AG08395 (cell line): ENCODE data around the gene PXN.

ENCODE experiments used
- DNase-seq: peaks from one replicate; pipeline ENCODE4 v3.0.0; 2012; ENCODE audit warnings: mixed read lengths, low spot score

Gene PXN

DNA sequence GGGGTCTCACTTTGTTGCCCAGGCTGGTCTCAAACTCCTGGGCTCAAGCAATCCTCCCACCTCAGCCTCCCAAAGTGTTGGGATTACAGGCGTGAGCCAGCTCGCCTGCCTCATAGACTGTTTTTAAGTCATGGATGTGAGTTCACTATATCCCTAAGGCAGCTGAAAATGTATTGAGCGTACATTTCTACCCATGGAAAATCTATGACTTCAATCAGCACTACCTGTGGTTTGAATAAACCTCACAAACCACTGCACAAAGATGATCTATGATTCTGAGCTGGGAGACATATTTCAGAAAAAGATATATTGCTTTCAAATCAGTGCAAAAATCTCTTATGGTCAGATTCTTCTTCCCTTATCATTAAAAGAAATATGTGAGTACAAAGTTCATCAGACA lies 93.5 kb downstream of the PXN start:
- no peak for DNase-seq

DNA sequence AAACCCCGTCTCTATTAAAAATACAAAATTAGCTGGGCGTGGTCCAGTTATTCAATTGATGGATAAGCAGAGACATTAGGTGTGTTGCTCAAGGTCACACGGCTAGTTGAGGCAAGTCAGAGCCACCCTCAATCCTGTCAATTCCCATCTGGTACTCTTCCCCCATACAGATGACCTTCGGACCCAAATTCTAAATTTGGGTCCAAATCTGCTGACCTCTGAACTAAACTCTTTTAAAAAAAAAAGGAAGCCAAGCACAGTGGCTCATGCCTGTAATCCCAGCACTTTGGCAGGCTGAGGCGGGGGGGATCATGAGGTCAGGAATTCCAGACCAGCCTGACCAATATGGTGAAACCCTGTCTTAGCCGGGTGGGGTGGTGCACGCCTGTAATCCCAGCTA lies 94.9 kb downstream of the PXN start:
- no peak for DNase-seq

DNA sequence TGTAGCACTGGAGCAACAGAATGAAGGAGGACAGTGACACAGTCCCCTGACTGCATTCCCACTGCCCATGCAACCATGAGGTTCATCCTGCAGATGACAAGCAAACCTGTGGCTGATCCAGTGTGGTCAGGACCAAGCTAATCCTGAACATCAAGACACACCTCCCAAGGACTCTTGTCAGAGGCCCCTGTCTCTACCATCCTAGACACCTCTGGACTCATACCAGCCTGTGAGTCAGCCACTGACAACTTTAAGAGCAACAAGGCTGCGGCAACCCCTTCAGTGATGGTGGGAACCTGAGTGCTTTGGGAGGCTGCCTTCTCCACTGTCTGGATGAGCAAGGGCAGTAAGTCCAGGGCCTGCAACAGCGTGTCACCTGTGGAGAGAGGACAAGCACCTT lies 95.6 kb downstream of the PXN start:
- no peak for DNase-seq

- DNase-seq: no peak
Measured at GRCh38 chr12:120168337-120168736, 97.2 kb downstream of the PXN start.

- no peak for DNase-seq
Measured at GRCh38 chr12:120167529-120168095, 97.9 kb downstream of the PXN start.

- no peak for DNase-seq
Measured at GRCh38 chr12:120164293-120164692, 101.2 kb downstream of the PXN start.

DNA sequence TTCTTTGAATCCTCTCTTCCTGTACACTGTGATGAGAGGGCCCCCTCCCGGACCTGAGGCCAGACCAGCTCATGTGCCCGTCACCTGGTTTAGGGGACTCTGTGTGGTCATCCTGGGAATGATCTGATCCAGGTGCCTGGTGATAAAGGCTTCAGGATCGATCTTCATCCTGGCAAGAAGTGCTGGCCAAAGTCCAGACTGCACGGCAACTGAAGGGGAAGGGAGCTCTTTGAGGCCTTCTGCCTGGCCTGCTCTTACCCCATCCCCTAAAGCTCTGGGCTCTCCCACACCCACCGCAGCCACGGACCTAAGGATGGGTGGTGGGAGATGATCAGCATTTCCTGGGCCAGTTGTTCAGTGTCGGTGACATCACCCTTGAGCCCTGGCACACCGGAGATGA lies 102.8 kb downstream of the PXN start:
- no peak for DNase-seq

GRCh38 chr12:120161852-120162251 lies 103.7 kb downstream of the PXN start:
- DNase-seq: no peak
